HG02970 (cell line): ENCODE results near the gene TMEM184A.
A peak's percentile ranks its signal among the peaks of the same experiment; 100 is the strongest.
"Not testable (repeated sequence)": the region's sequence is repeated elsewhere in the genome, so short reads cannot be mapped to it uniquely, and the experiment has no call there.

Source experiments
- ATAC-seq: cut with Tn5 transposase; IDR thresholded peaks from one replicate; pipeline ENCODE4 v1.9.1; 2021; ENCODE audit warnings: mild to moderate bottlenecking, moderate library complexity, moderate number of reproducible peaks; ENCODE audit not compliant: unreplicated experiment, low FRiP score

Gene TMEM184A

DNA sequence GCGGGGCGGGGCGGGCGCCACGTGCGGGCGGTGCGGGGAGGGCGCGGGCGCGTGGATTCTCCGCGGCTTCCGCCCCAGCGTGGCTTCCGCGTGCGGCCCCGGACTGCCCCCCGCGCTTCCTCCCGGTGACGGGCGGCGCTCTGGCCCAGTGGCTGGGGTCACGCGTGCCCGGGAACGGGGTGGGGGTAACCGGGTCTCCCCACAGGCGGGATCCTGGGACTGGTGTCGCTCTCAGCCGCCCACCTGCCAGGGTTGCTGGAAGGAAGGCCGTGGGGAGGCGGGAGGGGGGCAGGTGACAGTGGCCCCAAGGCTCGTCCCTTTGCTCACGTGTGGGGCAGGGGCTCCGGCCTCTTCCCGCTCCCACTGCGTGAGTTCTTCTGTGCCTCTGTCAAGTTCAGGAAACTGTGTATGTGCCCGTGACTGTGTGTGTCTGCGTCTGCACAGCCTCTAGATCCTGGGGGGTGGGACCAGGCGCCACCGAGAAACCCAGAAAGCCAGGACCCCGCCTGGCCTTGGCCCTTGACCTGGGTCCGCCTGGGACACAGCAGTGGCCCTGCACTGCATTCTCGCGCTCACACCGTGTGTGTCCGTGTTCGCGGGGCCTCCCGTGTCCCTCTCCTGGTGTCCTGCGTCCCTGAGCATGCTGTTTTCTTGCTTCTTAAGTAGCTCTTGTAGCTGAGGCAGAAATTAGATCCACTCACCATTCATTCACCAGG, 24.6 kb downstream of the TMEM184A start:
- no peak for ATAC-seq

- peak; percentile 28 for ATAC-seq
These were observed 25.1 kb downstream of the TMEM184A start for GRCh38 chr7:1530946-1531262.

DNA sequence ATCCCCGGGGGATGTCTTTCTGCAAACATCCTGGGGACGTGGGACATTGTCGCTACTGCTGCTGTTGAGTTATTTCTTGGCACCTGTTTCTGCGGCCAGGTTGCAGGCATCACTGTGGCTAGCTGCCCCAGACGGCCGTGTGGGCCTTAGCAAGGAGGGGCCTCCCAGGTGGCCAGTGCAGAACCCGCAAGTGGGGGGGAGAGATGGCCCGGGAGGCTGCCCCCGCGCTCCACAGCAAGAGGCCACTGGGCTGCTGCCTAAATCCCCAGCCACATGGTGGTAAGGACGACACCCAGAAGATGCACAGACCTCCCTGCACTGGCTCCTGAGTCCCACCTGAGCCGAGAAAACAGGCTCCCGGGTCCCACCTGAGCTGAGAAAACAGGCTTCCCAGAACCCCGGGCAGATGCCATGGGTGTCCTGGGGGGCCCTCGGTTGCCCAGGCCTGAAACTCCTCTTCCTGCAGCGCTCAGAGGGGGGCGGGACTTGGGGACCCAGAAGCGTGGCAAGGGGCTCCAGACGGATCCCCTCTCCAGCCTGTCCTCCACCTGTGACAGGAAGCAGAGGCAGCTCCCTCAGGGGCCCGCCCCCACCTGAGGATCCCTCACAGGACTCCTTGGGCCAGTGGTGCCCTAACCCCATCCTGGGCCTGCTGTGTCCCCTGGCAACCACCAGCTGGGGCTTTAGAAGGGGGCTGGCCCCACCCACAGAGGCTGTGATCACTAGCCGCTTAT, 26.5 kb downstream of the TMEM184A start:
- ATAC-seq = no peak

- no peak for ATAC-seq
These were observed 29.7 kb downstream of the TMEM184A start for GRCh38 chr7:1526271-1526754.

DNA sequence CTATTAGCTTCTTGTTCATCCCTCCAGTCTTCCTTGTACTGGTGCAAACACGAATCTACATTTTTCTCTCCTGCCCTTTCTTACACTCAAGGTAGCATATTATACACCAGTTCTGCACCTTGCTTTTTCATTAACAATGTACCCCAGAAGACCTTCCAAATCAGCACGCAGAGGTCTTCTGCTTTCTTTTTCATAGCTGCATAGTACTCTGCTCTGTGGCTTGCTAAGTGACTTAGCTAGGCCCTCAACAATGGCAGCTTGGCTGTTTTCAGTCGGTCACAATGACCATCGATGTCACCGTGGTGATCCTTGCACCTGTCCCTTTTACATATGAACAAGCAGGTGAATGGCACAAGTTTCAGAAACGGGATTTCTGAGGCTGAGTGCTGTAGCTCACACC, 30.6 kb downstream of the TMEM184A start:
- no peak for ATAC-seq

- ATAC-seq = no peak
These were observed 32.2 kb downstream of the TMEM184A start for GRCh38 chr7:1523844-1524243.

DNA sequence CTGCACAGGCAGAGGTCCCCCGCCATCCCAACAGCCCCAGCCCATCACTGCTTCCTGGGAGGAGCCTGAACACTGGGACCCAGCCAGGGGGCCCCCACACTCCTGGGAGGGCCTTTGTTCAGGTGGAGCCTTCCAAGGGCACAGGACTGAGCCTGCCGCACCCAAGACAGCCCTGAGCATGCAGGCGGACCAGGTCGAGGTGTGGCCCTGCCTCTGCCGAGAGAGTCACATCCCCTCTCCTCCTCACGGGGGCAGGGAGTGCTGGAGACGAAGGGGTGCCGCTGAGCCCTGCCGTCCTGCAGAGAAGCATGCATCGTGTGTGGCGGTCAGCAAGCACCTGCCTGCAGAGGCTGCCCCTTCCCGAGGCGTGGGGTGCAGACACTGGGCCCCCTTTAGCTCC, 32.8 kb downstream of the TMEM184A start:
- no peak for ATAC-seq

DNA sequence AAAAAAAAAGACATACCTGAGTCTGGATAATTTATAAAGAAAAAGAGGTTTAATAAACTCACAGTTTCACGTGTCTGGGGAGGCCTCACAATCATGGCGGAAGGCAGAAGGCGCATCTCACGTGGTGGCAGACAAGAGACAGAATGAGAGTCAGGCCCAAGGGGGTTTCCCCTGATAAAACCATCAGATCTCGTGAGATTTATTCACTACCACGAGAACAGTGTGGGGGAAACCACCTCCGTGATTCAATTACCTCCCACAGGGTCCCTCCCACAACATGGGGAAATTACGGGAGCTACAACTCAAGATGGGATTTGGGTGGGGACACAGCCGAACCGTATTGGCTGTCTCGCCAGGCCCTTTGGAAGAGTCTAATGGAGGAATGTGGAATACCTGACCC, 34.5 kb downstream of the TMEM184A start:
- no peak for ATAC-seq

- no peak for ATAC-seq
These were observed 35.3 kb downstream of the TMEM184A start for GRCh38 chr7:1520539-1521234.

- ATAC-seq = not testable (repeated sequence)
These were observed 36.6 kb downstream of the TMEM184A start for GRCh38 chr7:1519322-1519922.

DNA sequence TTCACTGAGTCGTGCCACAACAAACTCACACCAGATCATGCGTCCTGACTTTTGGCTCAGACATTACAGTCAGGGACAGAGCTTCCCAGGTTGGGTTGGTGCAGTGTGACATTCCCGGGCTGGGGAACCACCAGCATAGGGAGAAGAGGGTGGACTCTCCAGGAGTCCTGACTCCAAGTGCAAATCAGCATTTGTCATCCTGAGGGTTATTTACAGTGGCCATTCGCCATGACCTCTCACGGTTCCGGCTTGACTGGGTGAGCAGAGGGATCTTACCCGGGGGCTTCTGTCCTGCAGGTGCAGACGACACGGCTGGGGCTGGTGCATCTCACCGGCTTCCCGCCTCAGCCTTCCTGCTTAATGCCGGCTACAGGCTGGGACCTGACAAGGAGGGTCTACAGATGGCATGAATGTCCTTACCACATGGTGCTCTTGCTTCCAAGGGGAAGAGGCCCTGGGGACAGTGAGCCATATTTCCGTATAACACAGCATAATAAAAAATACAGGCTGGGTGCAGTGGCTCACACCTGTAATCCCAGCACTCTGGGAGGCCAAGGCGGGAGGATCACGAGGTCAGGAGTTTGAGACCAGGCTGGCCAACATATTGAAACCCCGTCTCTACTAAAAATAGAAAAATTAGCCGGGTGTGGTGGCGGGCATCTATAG, 39.3 kb downstream of the TMEM184A start:
- ATAC-seq = no peak

DNA sequence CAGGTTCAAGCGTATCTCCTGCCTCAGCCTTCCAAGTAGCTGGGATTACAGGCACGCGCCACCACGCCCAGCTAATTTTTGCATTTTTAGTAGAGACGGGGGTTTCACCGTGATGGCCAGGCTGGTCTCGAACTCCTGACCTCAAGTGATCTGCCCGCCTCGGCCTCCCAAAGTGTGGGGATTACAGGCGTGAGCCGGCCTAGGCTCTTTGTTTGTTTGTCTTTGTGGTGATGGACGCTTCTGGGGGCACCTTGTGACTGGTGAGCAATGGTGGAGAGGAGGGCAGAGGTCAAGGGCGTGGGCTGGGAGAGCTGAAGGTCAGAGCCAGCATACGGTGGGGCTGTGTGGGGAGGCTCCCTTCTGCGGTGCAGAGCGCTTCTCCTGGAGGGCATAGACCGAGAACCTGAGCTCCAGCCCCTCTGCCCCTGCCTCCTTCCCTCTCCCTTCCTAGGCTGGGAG, 40.5 kb downstream of the TMEM184A start:
- not testable (repeated sequence) for ATAC-seq

- ATAC-seq = no peak
These were observed 41.0 kb downstream of the TMEM184A start for GRCh38 chr7:1514995-1515401.

DNA sequence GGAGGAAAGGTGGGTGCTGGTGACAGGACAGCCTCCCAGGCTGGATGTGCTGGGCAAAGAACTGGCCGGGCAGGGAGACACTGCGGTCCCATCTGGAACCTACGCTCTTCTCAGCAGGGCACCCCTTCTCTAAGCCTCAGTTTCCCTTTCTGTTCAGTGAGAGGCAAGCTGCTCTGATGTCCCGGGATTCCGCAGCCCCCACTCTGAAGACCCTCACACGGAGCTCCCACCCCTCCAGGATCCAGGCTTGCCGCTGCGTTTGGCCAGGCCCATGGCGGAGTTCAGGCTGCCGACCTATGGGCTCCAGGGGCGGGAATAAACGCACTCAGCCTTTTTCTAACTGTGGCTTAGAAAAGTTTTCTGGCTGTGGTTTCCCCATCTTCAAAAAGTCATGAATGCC, 41.6 kb downstream of the TMEM184A start:
- no peak for ATAC-seq

DNA sequence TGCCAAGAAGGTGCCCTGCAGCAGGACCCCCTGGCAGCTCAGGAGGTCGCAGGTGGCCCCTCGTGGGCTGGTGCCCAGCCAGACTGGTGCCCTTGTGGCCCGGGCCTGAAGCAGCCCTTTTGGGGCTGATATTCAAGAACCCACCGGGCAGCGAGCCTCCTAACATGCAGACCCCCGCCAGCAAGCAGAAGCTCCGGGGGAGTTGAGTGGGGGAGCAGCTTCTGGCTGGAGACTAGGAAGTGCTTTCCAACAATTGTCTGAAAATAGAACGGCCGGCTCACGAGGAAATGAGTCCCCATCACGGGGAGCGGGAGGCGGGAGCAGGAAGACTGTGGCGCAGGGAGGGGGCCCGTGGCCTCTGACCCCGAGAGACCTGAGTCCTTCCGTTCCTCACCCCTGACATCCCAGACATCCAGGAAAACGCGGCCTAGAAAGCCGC, 42.3 kb downstream of the TMEM184A start:
- no peak for ATAC-seq

- ATAC-seq = no peak
These were observed 43.0 kb downstream of the TMEM184A start for GRCh38 chr7:1512781-1513656.

DNA sequence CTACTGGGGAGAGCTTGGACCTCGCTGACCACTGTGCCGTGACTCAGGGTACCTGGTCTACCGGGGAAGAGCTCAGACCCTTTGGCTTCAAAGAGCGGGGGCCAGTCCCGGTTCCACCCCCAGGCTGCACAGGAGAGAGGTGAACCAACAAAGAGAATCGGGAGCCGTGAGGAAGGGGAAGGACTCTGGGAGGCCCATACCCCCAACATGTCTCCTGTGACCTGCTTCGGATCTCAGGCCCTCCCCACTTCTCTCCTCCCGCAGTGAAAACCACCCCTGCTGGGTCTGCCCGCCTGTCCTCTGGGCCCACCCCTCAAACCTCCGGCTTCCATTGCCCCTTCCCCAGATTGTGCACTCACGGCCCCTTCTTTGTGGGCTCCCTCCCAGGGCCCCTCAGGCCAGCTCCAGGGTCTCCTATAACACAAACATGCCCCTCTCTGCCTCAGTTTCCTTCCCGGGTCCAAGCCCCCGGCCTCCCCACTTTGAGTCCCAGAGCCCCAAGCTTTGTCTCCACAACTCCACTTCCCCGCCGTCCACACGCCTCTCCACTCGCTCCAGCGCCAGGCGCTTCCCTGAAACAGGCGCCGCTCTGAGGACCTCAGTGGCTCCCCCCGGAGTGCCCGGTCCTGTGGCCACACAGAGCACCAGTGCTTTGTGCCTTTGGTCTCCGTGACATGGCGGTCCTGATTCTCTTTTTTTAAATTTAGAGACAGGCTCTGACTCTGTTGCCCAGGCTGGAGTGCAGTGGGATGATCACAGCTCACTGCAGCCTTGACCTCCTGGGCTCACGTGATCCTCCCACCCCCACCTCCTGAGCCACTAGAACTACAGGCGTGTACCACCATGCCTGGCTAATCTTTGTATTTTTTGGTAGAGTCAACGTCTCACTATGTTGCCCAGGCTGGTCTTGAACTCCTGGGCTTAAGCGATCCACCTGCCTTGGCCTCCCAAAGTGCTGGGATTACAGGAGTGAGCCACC, 44.3 kb downstream of the TMEM184A start:
- no peak for ATAC-seq

DNA sequence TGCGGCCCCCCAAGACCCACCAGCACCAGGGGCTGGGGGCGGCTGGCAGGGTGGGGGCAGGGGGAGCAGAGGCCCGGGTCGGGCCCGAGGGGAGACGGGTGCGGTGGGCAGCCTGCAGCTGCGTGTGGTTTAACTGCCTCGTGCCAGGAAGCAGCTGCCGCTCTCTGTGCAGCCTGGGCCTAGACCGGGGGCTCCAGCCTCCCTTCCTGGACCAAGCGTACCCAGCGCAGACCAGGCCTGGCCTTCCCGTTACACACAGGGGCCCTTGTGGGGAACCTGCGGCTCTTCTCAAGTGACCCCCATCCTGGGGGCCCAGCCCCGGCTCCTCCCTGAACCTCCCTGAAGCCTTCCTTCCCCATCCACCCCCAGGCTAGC, 45.2 kb downstream of the TMEM184A start:
- no peak for ATAC-seq
